Naive B cell (primary cell): Measurements from ENCODE around the gene NAV1. TPM values are rescaled to one million over a fixed set of nuclear protein-coding genes. Genes with fewer than 3 reads are reported as not detected.

ENCODE experiments used
- ATAC-seq, 2 donors: fragments of 150-1000 bp; cut with Tn5 transposase; 2 replicates each; pipeline ENCODE4 v1.10.0; 2021; ENCODE audit warnings: low read depth in 2 of 2, mild to moderate bottlenecking in 2 of 2, moderate library complexity in 2 of 2
- DNase-seq: peaks from one replicate; pipeline ENCODE4 v3.0.0; 2022
- H3K27ac Mint-ChIP-seq, 6 donors: one replicate each; pipeline ENCODE4 v1.8.0; 2020 to 2022; ENCODE audit warnings: mild to moderate bottlenecking in 6 of 6, mixed read lengths in 6 of 6, moderate library complexity in 5 of 6, inconsistent platforms in 2 of 6
- H3K27me3 Mint-ChIP-seq, 3 donors: one replicate each; pipeline ENCODE4 v1.8.0; 2021 to 2022; ENCODE audit warnings: mixed read lengths in 3 of 3, mild to moderate bottlenecking in 1 of 3
- H3K36me3 Mint-ChIP-seq, 2 donors: one replicate each; pipeline ENCODE4 v1.8.0; 2020 to 2022; ENCODE audit warnings: mixed read lengths in 2 of 2, inconsistent platforms in 1 of 2, mild to moderate bottlenecking in 1 of 2
- H3K4me1 Mint-ChIP-seq, 3 donors: one replicate each; pipeline ENCODE4 v1.8.0; 2020 to 2022; ENCODE audit warnings: mixed read lengths in 3 of 3, inconsistent platforms in 1 of 3, mild to moderate bottlenecking in 1 of 3, moderate library complexity in 1 of 3
- H3K4me3 Mint-ChIP-seq, 8 donors: one replicate each; pipeline ENCODE4 v1.8.0; 2020 to 2022; ENCODE audit warnings: mild to moderate bottlenecking in 8 of 8, mixed read lengths in 8 of 8, moderate library complexity in 8 of 8, inconsistent platforms in 2 of 8
- H3K9me3 Mint-ChIP-seq, 7 donors: one replicate each; pipeline ENCODE4 v1.8.0; 2020 to 2022; ENCODE audit warnings: mixed read lengths in 7 of 7, mild to moderate bottlenecking in 5 of 7, inconsistent platforms in 2 of 7, moderate library complexity in 1 of 7
- polyA plus RNA-seq, 6 donors: library from polyadenylated mRNA; unstranded; fragments of 300-500 nt; fragmentation: Illumina TruSeq; gene quantifications; one replicate each; pipeline ENCODE4 v1.2.3, GENCODE V29; 2021; ENCODE audit warnings: low read depth in 6 of 6

The NAV1 gene
- polyA plus RNA-seq, 6 donors from 2014 or later, result 0.15 to 3.1 (median 1.0) TPM

DNA sequence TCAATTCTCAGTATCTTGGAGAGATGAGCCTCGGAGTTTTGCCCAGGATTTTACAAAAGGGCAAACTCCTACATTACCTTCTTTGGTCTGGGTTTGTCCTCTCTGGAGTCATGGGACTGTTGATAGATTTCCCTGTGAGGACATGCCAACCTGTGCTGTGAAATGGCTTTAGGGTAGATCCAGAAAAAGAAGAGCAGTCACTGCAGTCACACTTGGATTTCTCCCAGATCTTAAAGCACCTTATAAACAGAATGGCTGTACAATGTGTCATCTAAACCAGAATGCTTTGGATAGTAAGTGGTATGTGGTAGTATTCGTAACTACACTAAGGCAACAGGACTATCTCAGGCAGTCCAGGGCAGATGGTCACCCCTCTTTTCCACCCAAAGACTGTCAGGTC, 30.1 kb upstream of the NAV1 start:
- ATAC-seq (no peak), DNase-seq (no peak)
- Mint-ChIP-seq H3K27ac (no peak overlapping the region), H3K27me3 (no peaks in the 10 kb centered on the region), H3K36me3 (no peaks in the 10 kb centered on the region), H3K4me3 (peak overlapping the region in 3 of 8 donors; percentile 10 to 52 (median 22)), H3K9me3 (no peaks in the 10 kb centered on the region), H3K4me1 (peaks cover 13 to 28% (median 17%) of the 10 kb centered on the region in 3 donors)

DNA sequence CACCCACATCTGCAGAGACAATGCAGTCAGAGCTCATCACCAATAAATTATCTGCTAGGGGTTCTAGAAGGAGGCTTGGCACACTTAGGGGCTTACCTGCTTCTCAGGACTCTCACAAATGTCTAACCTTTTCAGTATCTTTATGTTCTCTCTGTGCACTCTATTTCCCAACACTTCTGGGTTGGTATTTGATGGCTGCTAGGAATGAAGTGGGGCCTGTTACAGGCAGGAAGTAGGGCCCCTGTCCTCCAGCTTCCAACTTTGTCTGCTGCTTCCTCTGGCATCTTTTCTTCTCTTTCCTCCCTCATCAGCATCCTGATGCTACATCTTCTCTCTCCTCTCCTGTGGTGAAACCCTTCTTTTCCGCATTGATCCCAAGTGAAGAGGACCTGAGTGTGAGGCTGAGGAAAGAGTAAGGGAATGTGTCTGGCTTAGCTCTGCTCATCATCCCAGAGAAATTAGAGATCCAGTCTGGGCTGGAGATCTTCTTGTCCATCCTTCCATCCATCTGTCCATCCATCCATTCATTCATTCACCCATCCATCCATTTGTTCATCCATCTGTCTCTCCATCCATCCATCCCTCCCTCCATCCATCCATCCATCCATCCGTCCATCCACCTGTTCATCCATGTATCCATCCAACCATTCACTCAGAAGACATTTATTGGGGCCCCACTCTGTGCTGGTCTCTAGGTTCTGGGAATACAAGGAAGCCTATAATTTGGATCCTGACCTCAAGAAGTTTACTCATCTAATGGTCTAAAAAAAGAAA, 29.1 kb upstream of the NAV1 start:
- Mint-ChIP-seq H3K27ac (peak overlapping the region in 2 of 6 donors; percentile 3 to 60), H3K27me3 (no peaks in the 10 kb centered on the region), H3K36me3 (no peaks in the 10 kb centered on the region), H3K4me3 (peak overlapping the region in 1 of 8 donors; percentile 52), H3K9me3 (no peaks in the 10 kb centered on the region), H3K4me1 (peaks cover 13 to 28% (median 17%) of the 10 kb centered on the region in 3 donors)
- ATAC-seq, result no peak
- DNase-seq, result no peak

DNA sequence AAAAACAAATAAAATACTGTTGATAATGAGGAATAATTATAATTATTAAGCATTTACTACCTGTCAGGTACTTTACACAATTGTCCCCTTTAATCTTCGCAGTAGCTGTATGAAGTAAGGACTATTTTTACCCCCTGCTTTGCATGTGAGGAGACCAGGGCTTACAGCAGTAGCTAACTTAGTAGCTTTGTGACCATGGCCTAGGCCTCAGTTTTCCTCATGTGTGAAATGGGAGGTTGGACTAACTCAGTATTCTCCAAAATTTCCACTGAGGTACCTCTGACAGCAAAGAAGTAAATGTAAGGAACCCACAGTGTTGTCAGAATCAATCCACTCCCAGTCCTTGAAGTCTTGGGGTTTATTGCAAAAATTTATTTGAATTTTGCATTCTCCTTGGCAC, 28.2 kb upstream of the NAV1 start:
- Mint-ChIP-seq H3K4me1 (peaks cover 7 to 20% (median 8%) of the 10 kb centered on the region in 3 donors), H3K27ac (no peak overlapping the region), H3K27me3 (no peaks in the 10 kb centered on the region), H3K36me3 (no peaks in the 10 kb centered on the region), H3K9me3 (no peaks in the 10 kb centered on the region), H3K4me3 (no peak overlapping the region)
- ATAC-seq, result no peak
- no peak for DNase-seq

DNA sequence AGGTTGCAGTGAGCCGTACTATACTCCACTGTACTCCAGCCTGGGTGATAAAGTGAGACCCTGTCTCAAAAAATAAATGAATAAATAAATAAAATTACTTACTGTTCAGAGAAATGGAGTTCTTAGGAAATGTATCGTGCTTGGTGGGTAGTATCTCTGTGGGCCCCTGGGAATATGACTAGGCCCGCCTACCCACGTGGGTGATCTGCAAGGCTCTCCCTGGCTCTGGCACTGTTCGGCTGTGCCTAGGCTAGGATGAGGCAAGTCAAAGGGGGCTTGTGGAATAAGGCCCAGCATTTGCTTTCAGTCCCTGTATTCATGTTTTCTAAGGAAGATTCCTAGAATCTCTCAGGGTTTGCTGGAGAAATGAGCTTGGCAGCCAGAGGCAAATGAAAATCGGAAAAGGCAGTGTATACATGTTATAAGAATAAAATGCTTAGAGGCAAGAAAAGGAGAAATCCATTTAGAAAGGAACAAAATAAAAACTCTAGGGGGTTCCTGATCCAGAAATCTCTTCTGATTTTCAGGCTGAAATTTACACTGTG, 27.5 kb upstream of the NAV1 start:
- peaks cover 1 to 13% (median 5%) of the 10 kb centered on the region in 3 donors for H3K4me1 Mint-ChIP-seq
- H3K9me3 Mint-ChIP-seq, result no peaks in the 10 kb centered on the region
- no peak overlapping the region for H3K27ac Mint-ChIP-seq
- H3K27me3 Mint-ChIP-seq, result no peaks in the 10 kb centered on the region
- no peak overlapping the region for H3K4me3 Mint-ChIP-seq
- ATAC-seq (no peak), DNase-seq (no peak)
- no peaks in the 10 kb centered on the region for H3K36me3 Mint-ChIP-seq

DNA sequence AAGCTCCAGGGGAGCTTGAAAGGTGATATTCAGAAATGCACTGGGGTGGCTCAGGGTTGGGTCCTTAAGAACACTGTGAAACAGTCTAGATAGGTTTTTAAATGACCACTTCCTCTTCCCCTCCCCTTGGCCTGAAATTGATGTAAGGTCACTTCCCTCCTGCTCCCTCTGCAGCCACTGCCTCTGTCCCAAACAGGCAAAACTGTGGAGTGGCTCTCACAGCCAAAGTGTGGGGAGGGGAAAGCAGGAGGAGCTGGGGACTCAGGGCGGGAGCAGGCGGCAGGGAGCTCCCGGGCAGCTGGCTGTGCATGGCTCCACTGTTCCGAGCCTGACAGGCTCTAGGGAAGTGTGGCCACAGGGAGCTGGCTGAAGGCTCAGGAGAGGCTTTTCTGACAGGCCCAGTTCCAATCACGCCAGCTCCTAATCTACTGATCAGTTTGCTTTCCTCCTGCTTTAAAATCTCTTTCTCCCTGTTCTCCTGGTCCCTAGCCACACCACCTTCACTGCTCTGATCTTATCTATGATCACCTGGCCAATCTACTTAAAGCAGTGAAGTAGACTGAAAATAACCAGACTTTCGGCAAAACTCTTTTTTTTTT, 26.9 kb upstream of the NAV1 start:
- H3K4me1 Mint-ChIP-seq, result peaks cover 0 to 11% (median 4%) of the 10 kb centered on the region in 3 donors
- no peak overlapping the region for H3K4me3 Mint-ChIP-seq
- no peaks in the 10 kb centered on the region for H3K9me3 Mint-ChIP-seq
- H3K36me3 Mint-ChIP-seq, result no peaks in the 10 kb centered on the region
- no peak for ATAC-seq
- no peak for DNase-seq
- H3K27ac Mint-ChIP-seq, result no peak overlapping the region
- H3K27me3 Mint-ChIP-seq, result no peaks in the 10 kb centered on the region

DNA sequence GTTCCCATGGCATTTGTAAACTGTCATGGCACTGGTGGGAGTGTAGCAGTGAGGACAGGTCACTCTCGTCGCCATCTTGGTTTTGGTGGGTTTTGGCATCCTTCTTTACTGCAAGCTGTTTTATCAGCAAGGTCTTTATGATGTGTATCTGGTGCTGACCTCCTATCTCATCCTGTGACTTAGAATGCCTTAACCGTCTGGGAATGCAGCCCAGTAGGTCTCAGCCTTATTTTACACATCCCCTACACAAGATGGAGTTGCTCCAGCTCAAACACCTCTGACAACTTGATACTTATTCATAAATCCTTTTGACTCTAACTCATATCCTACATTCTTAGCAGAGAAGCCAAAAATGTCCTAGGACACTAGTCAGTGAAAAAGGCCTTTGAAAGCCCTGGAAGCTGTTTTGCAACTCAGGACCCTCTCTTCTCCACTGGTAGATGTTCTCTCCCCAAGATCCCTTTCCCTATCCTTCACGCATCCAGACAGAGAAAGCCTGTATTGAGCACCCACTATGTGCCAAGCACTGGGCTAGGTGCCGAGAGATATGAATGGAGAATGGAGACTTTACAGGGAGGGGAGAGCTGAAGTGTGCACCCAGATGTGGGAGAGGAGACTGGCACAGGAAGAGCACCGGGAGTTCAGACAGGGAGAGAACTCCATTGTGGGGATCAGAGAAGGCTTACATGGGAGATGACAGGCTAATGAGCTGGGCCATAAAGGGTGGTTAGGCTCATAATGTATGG, 25.3 kb upstream of the NAV1 start:
- H3K4me3 Mint-ChIP-seq, result peak overlapping the region in 1 of 8 donors; percentile 59
- no peaks in the 10 kb centered on the region for H3K9me3 Mint-ChIP-seq
- H3K27me3 Mint-ChIP-seq, result no peaks in the 10 kb centered on the region
- peak overlapping the region in 1 of 6 donors; percentile 39 for H3K27ac Mint-ChIP-seq
- no peaks in the 10 kb centered on the region for H3K36me3 Mint-ChIP-seq
- ATAC-seq (no peak), DNase-seq (no peak)
- peaks cover 0 to 4% (median 0%) of the 10 kb centered on the region in 3 donors for H3K4me1 Mint-ChIP-seq

DNA sequence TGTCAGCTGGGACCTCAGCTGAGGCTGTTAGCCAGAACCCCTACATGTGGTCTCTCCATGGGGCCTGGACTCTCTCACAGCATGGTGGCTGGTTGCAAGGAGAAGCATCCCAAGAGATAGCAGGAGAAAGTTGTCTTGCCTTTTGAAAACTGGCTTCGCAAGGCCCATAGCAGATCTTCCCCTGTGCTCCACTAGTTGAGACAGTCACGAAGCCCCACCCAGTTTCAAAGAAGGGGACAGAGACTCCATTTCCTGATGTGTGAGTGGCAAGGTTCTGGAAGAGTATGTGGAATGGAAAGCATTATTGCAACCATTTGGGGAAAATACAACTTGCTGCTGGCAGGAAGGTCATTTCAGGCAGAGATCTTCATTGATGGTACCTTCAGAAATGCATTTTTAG, 24.5 kb upstream of the NAV1 start:
- Mint-ChIP-seq H3K27ac (no peak overlapping the region), H3K9me3 (no peaks in the 10 kb centered on the region), H3K4me1 (peaks cover 0 to 4% (median 0%) of the 10 kb centered on the region in 3 donors), H3K36me3 (no peaks in the 10 kb centered on the region), H3K27me3 (no peaks in the 10 kb centered on the region), H3K4me3 (no peak overlapping the region)
- no peak for ATAC-seq
- no peak for DNase-seq

DNA sequence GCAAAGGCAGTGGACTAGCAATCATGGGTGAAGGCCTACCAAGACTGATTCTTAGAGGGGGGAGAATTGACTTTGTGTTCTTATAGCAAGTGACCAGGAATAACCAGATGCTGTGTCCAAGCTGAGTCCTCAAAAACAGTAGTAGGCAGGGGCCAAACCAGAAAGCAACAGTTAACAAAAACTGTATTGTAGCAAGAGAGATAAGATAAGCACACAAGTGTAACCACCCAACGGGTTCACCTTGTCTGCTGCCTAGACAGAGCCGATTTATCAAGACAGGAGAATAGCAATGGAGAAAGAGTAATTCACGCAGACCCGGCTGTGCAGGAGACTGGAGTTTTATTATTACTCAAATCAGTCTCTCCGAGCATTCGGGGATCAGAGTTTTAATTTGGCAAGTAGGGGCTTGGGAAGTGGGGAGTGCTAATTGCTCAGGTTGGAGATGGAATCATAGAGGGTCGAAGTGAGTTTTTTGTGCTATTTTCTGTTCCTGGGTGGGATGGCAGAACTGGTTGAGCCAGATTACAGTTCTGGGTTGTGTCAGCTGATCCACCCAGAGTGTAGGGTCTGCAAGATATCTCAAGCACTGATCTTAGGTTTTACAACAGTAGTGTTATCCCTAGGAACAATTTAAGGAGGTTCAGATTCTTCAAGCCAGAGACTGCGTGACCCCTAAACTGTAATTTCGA, 23.7 kb upstream of the NAV1 start:
- DNase-seq (no peak), ATAC-seq (no peak)
- Mint-ChIP-seq H3K36me3 (no peaks in the 10 kb centered on the region), H3K4me3 (no peak overlapping the region), H3K9me3 (no peaks in the 10 kb centered on the region), H3K27ac (peak overlapping the region in 2 of 6 donors; percentile 6 to 85), H3K27me3 (no peaks in the 10 kb centered on the region), H3K4me1 (no peaks in the 10 kb centered on the region)

DNA sequence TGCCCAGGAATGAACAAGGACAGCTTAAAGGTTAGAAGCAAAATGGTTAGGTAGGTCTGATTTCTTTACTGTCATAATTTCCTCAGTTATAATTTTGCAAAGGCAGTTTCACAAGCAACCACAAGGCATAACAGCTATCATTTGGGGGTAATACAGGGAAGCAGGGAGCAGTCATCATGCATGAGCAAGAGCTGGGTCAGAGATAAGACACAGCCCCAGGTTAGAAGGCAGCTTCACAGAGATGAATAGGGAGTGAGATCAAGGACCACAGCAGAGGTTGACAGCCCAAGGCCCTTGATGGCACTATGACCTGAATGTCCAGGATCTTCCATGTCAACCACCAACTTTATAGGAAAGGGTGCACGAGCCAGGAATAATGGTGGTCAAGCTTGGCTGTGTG, 23.0 kb upstream of the NAV1 start:
- ATAC-seq, result no peak
- Mint-ChIP-seq H3K27ac (no peak overlapping the region), H3K9me3 (no peaks in the 10 kb centered on the region), H3K36me3 (no peaks in the 10 kb centered on the region), H3K27me3 (no peaks in the 10 kb centered on the region), H3K4me3 (no peak overlapping the region), H3K4me1 (no peaks in the 10 kb centered on the region)
- no peak for DNase-seq

DNA sequence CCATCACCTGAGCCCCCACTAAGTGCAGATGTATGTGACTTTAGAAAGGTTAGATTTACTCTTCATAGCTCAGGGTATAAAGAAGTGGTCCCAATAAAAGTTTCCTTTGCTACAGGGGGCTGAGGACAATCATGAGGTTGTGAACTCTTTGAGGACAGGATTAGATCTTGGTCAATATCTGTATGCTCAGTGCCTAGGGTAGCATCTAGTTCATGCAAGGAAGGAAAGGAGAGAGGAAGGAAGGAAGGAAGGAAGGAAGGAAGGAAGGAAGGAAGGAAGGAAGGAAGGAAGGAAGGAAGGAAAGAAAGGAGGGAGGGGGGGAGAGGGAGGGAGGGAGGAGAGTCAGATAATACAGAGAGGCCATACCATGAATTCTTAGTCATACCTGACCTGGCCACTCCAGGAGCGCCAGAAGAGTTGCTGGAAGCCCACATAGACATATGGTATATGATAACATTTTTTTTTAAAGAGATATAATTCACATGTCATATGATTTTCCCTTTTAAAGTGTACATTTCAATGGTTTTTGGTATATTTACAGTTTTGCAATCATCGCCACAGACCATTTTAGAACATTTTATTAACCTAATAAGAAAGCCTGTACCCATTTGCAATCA, 22.3 kb upstream of the NAV1 start:
- DNase-seq (no peak), ATAC-seq (no peak)
- Mint-ChIP-seq H3K27me3 (no peaks in the 10 kb centered on the region), H3K27ac (peak overlapping the region in 1 of 6 donors; percentile 56), H3K4me3 (no peak overlapping the region), H3K4me1 (no peaks in the 10 kb centered on the region), H3K36me3 (peaks cover 0 to 3% of the 10 kb centered on the region in 2 donors), H3K9me3 (no peaks in the 10 kb centered on the region)

DNA sequence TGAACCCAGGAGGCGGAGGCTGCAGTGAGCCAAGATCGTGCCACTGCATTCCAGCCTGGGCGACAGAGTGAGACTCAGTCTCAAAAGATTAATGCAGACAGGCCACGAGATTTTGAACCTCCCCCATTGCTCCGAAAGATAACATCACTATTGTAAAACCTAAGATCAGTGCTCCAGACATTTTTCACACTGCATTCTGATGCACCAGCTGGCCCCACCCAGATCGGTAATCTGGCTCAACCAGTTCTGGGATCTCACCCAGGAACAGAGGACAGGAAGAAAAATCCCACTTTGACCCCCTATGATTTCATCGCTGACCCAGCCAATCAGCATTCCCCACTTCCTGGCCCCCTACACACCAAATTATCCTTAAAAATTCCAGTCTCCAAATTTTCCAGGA, 21.3 kb upstream of the NAV1 start:
- H3K4me1 Mint-ChIP-seq, result no peaks in the 10 kb centered on the region
- DNase-seq, result no peak
- no peak for ATAC-seq
- H3K4me3 Mint-ChIP-seq, result no peak overlapping the region
- H3K27me3 Mint-ChIP-seq, result no peaks in the 10 kb centered on the region
- H3K27ac Mint-ChIP-seq, result no peak overlapping the region
- peaks cover 0 to 5% (median 0%) of the 10 kb centered on the region in 7 donors for H3K9me3 Mint-ChIP-seq
- H3K36me3 Mint-ChIP-seq, result peaks cover 7 to 12% of the 10 kb centered on the region in 2 donors

DNA sequence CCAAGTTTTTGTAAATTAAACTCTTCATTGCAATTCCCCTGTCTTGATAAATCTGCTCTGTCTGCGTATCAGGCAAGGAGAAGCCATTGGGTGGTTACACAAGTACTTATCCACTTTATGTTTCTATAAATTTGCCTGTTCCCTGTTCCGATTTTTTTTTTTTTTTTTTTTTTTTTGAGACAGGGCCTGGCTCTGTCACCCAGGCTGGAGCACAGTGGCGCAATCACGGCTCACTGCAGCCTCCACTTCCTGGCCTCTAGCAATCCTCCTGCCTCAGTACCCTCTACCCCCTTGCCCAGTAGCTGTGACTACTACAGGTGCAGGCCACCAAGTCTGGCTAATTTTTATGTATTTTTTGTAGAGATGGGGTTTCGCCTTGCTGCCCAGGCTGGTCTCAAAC, 20.9 kb upstream of the NAV1 start:
- no peaks in the 10 kb centered on the region for H3K4me1 Mint-ChIP-seq
- peaks cover 0 to 7% (median 1%) of the 10 kb centered on the region in 7 donors for H3K9me3 Mint-ChIP-seq
- ATAC-seq (no peak), DNase-seq (no peak)
- no peaks in the 10 kb centered on the region for H3K27me3 Mint-ChIP-seq
- H3K36me3 Mint-ChIP-seq, result peaks cover 7 to 12% of the 10 kb centered on the region in 2 donors
- H3K27ac Mint-ChIP-seq, result peak overlapping the region in 1 of 6 donors; percentile 72
- no peak overlapping the region for H3K4me3 Mint-ChIP-seq
